Mesenchymal stem cell (in vitro differentiated cells and primary cell): ENCODE measurements around the gene NDUFS7.

Experiments used
- DNase-seq: peaks from one replicate; pipeline ENCODE4 v3.0.0-alpha.2; 2013
- H2AFZ ChIP-seq: one replicate; pipeline ENCODE4 v1.6.1; 2013; ENCODE audit warnings: low read depth, mild to moderate bottlenecking, control low read depth, inconsistent platforms, low read length, moderate library complexity
- H2AK5ac ChIP-seq: 2 replicates; pipeline ENCODE4 v1.6.1; 2013; ENCODE audit warnings: low read length, moderate library complexity, mild to moderate bottlenecking, inconsistent platforms; ENCODE audit not compliant: severe bottlenecking
- H2BK120ac ChIP-seq: one replicate; pipeline ENCODE4 v1.6.1; 2013; ENCODE audit warnings: low read depth, mild to moderate bottlenecking, inconsistent platforms, low read length, moderate library complexity
- H2BK12ac ChIP-seq, 2 experiments: one replicate each; pipeline ENCODE4 v1.6.1; 2013; ENCODE audit warnings: inconsistent platforms in 2 of 2, low read length in 2 of 2, mild to moderate bottlenecking in 2 of 2, moderate library complexity in 2 of 2, control low read depth in 1 of 2
- H2BK15ac ChIP-seq: one replicate; pipeline ENCODE4 v1.6.1; 2013; ENCODE audit warnings: mild to moderate bottlenecking, low read depth, inconsistent platforms; ENCODE audit not compliant: poor library complexity, severe bottlenecking
- H2BK5ac ChIP-seq: 2 replicates; pipeline ENCODE4 v1.6.1; 2013; ENCODE audit warnings: low read depth, mild to moderate bottlenecking, low read length, control low read depth, inconsistent platforms; ENCODE audit not compliant: poor library complexity, severe bottlenecking
- H3K14ac ChIP-seq, 2 experiments: one replicate each; pipeline ENCODE4 v1.6.1; 2013; ENCODE audit warnings: inconsistent platforms in 2 of 2, low read length in 2 of 2, control low read depth in 1 of 2, mild to moderate bottlenecking in 1 of 2, moderate library complexity in 1 of 2
- H3K18ac ChIP-seq, 2 experiments: one replicate each; pipeline ENCODE4 v1.6.1; 2013; ENCODE audit warnings: inconsistent platforms in 2 of 2, low read length in 2 of 2, control low read depth in 1 of 2, low read depth in 1 of 2, mild to moderate bottlenecking in 1 of 2
- H3K23ac ChIP-seq, 2 experiments: one replicate each; pipeline ENCODE4 v1.6.1; 2013; ENCODE audit warnings: inconsistent platforms in 2 of 2, low read length in 2 of 2, mild to moderate bottlenecking in 2 of 2, moderate library complexity in 2 of 2, control low read depth in 1 of 2
- H3K27ac ChIP-seq: 2 replicates; pipeline ENCODE4 v1.5.1; 2013; ENCODE audit warnings: mild to moderate bottlenecking, moderate library complexity, low read length, control low read depth, inconsistent platforms; ENCODE audit not compliant: poor library complexity, severe bottlenecking
- H3K27me3 ChIP-seq, 2 experiments: 2 replicates each; pipeline versions ENCODE4 v1.6.1 to v1.7.0; 2013; ENCODE audit warnings: low read length in 2 of 2, mild to moderate bottlenecking in 2 of 2, moderate library complexity in 2 of 2, control low read depth in 1 of 2, inconsistent platforms in 1 of 2; ENCODE audit not compliant: control insufficient read depth in 1 of 2, insufficient read depth in 1 of 2
- H3K36me3 ChIP-seq, 2 experiments: 2 replicates each; pipeline versions ENCODE4 v1.6.1 to v1.7.0; 2013; ENCODE audit warnings: low read length in 2 of 2, control low read depth in 1 of 2, inconsistent platforms in 1 of 2, low read depth in 1 of 2, mild to moderate bottlenecking in 1 of 2; ENCODE audit not compliant: insufficient read depth in 2 of 2, control insufficient read depth in 1 of 2
- H3K4ac ChIP-seq, 2 experiments: one replicate each; pipeline ENCODE4 v1.6.1; 2013; ENCODE audit warnings: inconsistent platforms in 2 of 2, low read length in 2 of 2, mild to moderate bottlenecking in 2 of 2, moderate library complexity in 2 of 2, control low read depth in 1 of 2, low read depth in 1 of 2
- H3K4me1 ChIP-seq: 2 replicates; pipeline ENCODE4 v1.6.1; 2013; ENCODE audit warnings: low read depth, low read length, control low read depth; ENCODE audit not compliant: control insufficient read depth, insufficient read depth
- H3K4me2 ChIP-seq: 2 replicates; pipeline ENCODE4 v1.6.1; 2013; ENCODE audit warnings: low read length, mild to moderate bottlenecking, inconsistent platforms; ENCODE audit not compliant: poor library complexity, severe bottlenecking
- H3K4me3 ChIP-seq, 2 experiments: 2 replicates each; pipeline versions ENCODE4 v1.5.1 to v1.7.0; 2013; ENCODE audit warnings: low read length in 2 of 2, mild to moderate bottlenecking in 2 of 2, control low read depth in 1 of 2, low read depth in 1 of 2; ENCODE audit not compliant: insufficient read depth in 1 of 2
- H3K79me1 ChIP-seq: replicated peaks from 2 replicates; pipeline ENCODE4 v1.6.1; 2013; ENCODE audit warnings: mild to moderate bottlenecking, control low read depth, low read length, inconsistent platforms; ENCODE audit not compliant: poor library complexity, severe bottlenecking
- H3K9ac ChIP-seq: 2 replicates; pipeline ENCODE4 v1.7.0; 2013; ENCODE audit warnings: mild to moderate bottlenecking, low read length, moderate library complexity
- H3K9me3 ChIP-seq: 2 replicates; pipeline ENCODE4 v1.7.0; 2013; ENCODE audit warnings: mild to moderate bottlenecking, low read length; ENCODE audit not compliant: control insufficient read depth
- H4K8ac ChIP-seq: one replicate; pipeline ENCODE4 v1.6.1; 2013; ENCODE audit warnings: inconsistent platforms, mild to moderate bottlenecking, low read length, moderate library complexity
- H4K91ac ChIP-seq: one replicate; pipeline ENCODE4 v1.6.1; 2013; ENCODE audit warnings: mild to moderate bottlenecking, low read length, inconsistent platforms
- WGBS: methylation state at CpG from one replicate; pipeline ENCODE4 v1.1.7; 2013; ENCODE audit warnings: mixed read lengths; 5-methylcytosine and 5-hydroxymethylcytosine counted together

Gene NDUFS7

GRCh38 chr19:1425902-1426301 is 42.2 kb downstream of the NDUFS7 start:
- Histone ChIP-seq H3K4me3 (no peak overlapping the region), H2BK12ac (no peak overlapping the region), H3K79me1 (peaks cover 63% of the 10 kb centered on the region), H2BK5ac (no peak overlapping the region), H2BK15ac (no peak overlapping the region), H3K36me3 (peaks cover 87 to 90% of the 10 kb centered on the region in 2 experiments), H3K27ac (no peak overlapping the region), H3K4ac (no peak overlapping the region), H3K9ac (no peak overlapping the region), H3K27me3 (no peaks in the 10 kb centered on the region), H4K91ac (no peak overlapping the region), H4K8ac (no peak overlapping the region), H2BK120ac (no peak overlapping the region), H2AFZ (no peak overlapping the region), H3K18ac (no peak overlapping the region), H3K14ac (no peak overlapping the region), H3K4me2 (no peak overlapping the region), H2AK5ac (no peak overlapping the region), H3K4me1 (peaks cover 26% of the 10 kb centered on the region), H3K23ac (no peak overlapping the region), H3K9me3 (no peaks in the 10 kb centered on the region)
- WGBS, result 93% methylated on average over 13 of the region's 14 CpGs
- no peak for DNase-seq

GRCh38 chr19:1426736-1427135 is 43.0 kb downstream of the NDUFS7 start:
- Histone ChIP-seq H4K8ac (no peak overlapping the region), H3K9me3 (no peaks in the 10 kb centered on the region), H3K14ac (no peak overlapping the region), H3K4ac (no peak overlapping the region), H4K91ac (no peak overlapping the region), H2BK15ac (no peak overlapping the region), H3K36me3 (peaks cover 83 to 86% of the 10 kb centered on the region in 2 experiments), H3K18ac (no peak overlapping the region), H3K4me2 (no peak overlapping the region), H3K9ac (no peak overlapping the region), H3K23ac (no peak overlapping the region), H2AFZ (no peak overlapping the region), H3K4me3 (no peak overlapping the region), H3K79me1 (peaks cover 63% of the 10 kb centered on the region), H2BK120ac (no peak overlapping the region), H2AK5ac (no peak overlapping the region), H3K4me1 (peaks cover 24% of the 10 kb centered on the region), H2BK12ac (no peak overlapping the region), H3K27me3 (no peaks in the 10 kb centered on the region), H2BK5ac (no peak overlapping the region), H3K27ac (no peak overlapping the region)
- DNase-seq, result no peak
- WGBS, result 95% methylated on average over 8 of the region's 9 CpGs

GRCh38 chr19:1427221-1427920 is 43.7 kb downstream of the NDUFS7 start:
- H2AK5ac ChIP-seq, result no peak overlapping the region
- H3K9ac ChIP-seq, result no peak overlapping the region
- no peak overlapping the region for H4K8ac ChIP-seq
- H2BK120ac ChIP-seq, result no peak overlapping the region
- no peak overlapping the region for H3K14ac ChIP-seq
- no peak overlapping the region for H2BK5ac ChIP-seq
- no peak overlapping the region for H2AFZ ChIP-seq
- no peak overlapping the region for H3K18ac ChIP-seq
- H2BK12ac ChIP-seq, result no peak overlapping the region
- no peak for DNase-seq
- H2BK15ac ChIP-seq, result no peak overlapping the region
- no peak overlapping the region for H4K91ac ChIP-seq
- peaks cover 83 to 86% of the 10 kb centered on the region in 2 experiments for H3K36me3 ChIP-seq
- no peaks in the 10 kb centered on the region for H3K27me3 ChIP-seq
- H3K23ac ChIP-seq, result no peak overlapping the region
- H3K9me3 ChIP-seq, result no peaks in the 10 kb centered on the region
- H3K27ac ChIP-seq, result no peak overlapping the region
- no peak overlapping the region for H3K4ac ChIP-seq
- WGBS, result 96% methylated on average over 27 of the region's 27 CpGs
- peaks cover 66% of the 10 kb centered on the region for H3K79me1 ChIP-seq
- no peak overlapping the region for H3K4me2 ChIP-seq
- no peak overlapping the region for H3K4me3 ChIP-seq
- peaks cover 19% of the 10 kb centered on the region for H3K4me1 ChIP-seq

- Histone ChIP-seq H2AK5ac (no peak overlapping the region), H3K4ac (no peak overlapping the region), H3K36me3 (peaks cover 83 to 88% of the 10 kb centered on the region in 2 experiments), H3K9me3 (no peaks in the 10 kb centered on the region), H3K23ac (no peak overlapping the region), H3K4me2 (no peak overlapping the region), H2BK5ac (no peak overlapping the region), H2BK12ac (no peak overlapping the region), H3K18ac (no peak overlapping the region), H3K9ac (no peak overlapping the region), H3K27me3 (no peaks in the 10 kb centered on the region), H3K14ac (no peak overlapping the region), H3K27ac (no peak overlapping the region), H3K4me3 (no peak overlapping the region), H3K4me1 (peaks cover 12% of the 10 kb centered on the region), H4K91ac (peak overlapping the region; percentile 28), H2BK15ac (no peak overlapping the region), H2AFZ (no peak overlapping the region), H2BK120ac (no peak overlapping the region), H4K8ac (no peak overlapping the region), H3K79me1 (peaks cover 72% of the 10 kb centered on the region)
- no peak for DNase-seq
- WGBS, result 96% methylated on average over 41 of the region's 41 CpGs
These were observed 45.2 kb downstream of the NDUFS7 start for GRCh38 chr19:1428738-1429391.
